Measurements from ENCODE around the gene CTSH. TPM values are rescaled to one million over a fixed set of nuclear protein-coding genes. Genes with fewer than 3 reads are reported as not detected.
"Not testable (repeated sequence)": the region's sequence is repeated elsewhere in the genome, so short reads cannot be mapped to it uniquely, and the experiment has no call there.

The CTSH gene
- polyA plus RNA-seq, 4 donors, result 190 to 230 (median 201) TPM

GRCh38 chr15:78925076-78925624 is 19.7 kb downstream of the CTSH start:
- no peak for DNase-seq (ENCODE audit: low read depth in 4 of 4, low spot score in 2 of 4)

GRCh38 chr15:78923480-78924360 is 21.1 kb downstream of the CTSH start:
- DNase-seq (ENCODE audit: low read depth in 4 of 4, low spot score in 2 of 4), result no peak

- no peak for DNase-seq (ENCODE audit: low read depth in 4 of 4, low spot score in 2 of 4)
Observed at GRCh38 chr15:78923015-78923414, 21.8 kb downstream of the CTSH start.

GRCh38 chr15:78922527-78922926 is 22.3 kb downstream of the CTSH start:
- no peak for DNase-seq (ENCODE audit: low read depth in 4 of 4, low spot score in 2 of 4)

GRCh38 chr15:78921940-78922339 is 22.9 kb downstream of the CTSH start:
- no peak for DNase-seq (ENCODE audit: low read depth in 4 of 4, low spot score in 2 of 4)

- no peak for DNase-seq (ENCODE audit: low read depth in 4 of 4, low spot score in 2 of 4)
Observed at GRCh38 chr15:78921517-78921916, 23.3 kb downstream of the CTSH start.

- DNase-seq (ENCODE audit: low read depth in 4 of 4, low spot score in 2 of 4), result no peak
Observed at GRCh38 chr15:78917888-78918287, 27.0 kb downstream of the CTSH start.

GRCh38 chr15:78916088-78916487 is 28.8 kb downstream of the CTSH start:
- no peak for DNase-seq (ENCODE audit: low read depth in 4 of 4, low spot score in 2 of 4)

- DNase-seq (ENCODE audit: low read depth in 4 of 4, low spot score in 2 of 4), result no peak
Observed at GRCh38 chr15:78915341-78916087, 29.3 kb downstream of the CTSH start.

GRCh38 chr15:78914027-78914764 is 30.6 kb downstream of the CTSH start:
- no peak for DNase-seq (ENCODE audit: low read depth in 4 of 4, low spot score in 2 of 4)

- no peak for DNase-seq (ENCODE audit: low read depth in 4 of 4, low spot score in 2 of 4)
Observed at GRCh38 chr15:78913012-78913411, 31.8 kb downstream of the CTSH start.

- DNase-seq (ENCODE audit: low read depth in 4 of 4, low spot score in 2 of 4), result no peak
Observed at GRCh38 chr15:78912316-78912715, 32.5 kb downstream of the CTSH start.

GRCh38 chr15:78910271-78910670 is 34.6 kb downstream of the CTSH start:
- no peak for DNase-seq (ENCODE audit: low read depth in 4 of 4, low spot score in 2 of 4)

- no peak for DNase-seq (ENCODE audit: low read depth in 4 of 4, low spot score in 2 of 4)
Observed at GRCh38 chr15:78909791-78910228, 35.0 kb downstream of the CTSH start.

GRCh38 chr15:78909160-78909695 is 35.6 kb downstream of the CTSH start:
- DNase-seq (ENCODE audit: low read depth in 4 of 4, low spot score in 2 of 4), result no peak

- DNase-seq (ENCODE audit: low read depth in 4 of 4, low spot score in 2 of 4), result no peak
Observed at GRCh38 chr15:78907577-78907976, 37.3 kb downstream of the CTSH start.

- DNase-seq (ENCODE audit: low read depth in 4 of 4, low spot score in 2 of 4), result no peak
Observed at GRCh38 chr15:78906316-78906620, 38.6 kb downstream of the CTSH start.

GRCh38 chr15:78904599-78905358 is 40.1 kb downstream of the CTSH start:
- no peak for DNase-seq (ENCODE audit: low read depth in 4 of 4, low spot score in 2 of 4)

GRCh38 chr15:78902281-78903032 is 42.4 kb downstream of the CTSH start:
- DNase-seq (ENCODE audit: low read depth in 4 of 4, low spot score in 2 of 4), result not testable (repeated sequence)
